Suprapubic skin (tissue), 4 donors: Measurements from ENCODE around the gene NEK2. TPM values are rescaled to one million over a fixed set of nuclear protein-coding genes. Genes with fewer than 3 reads are reported as not detected.
"Not testable (repeated sequence)": the region's sequence is repeated elsewhere in the genome, so short reads cannot be mapped to it uniquely, and the experiment has no call there.

Experiments
- DNase-seq, 2 donors: peaks; one replicate each; pipeline ENCODE4 v3.0.0-alpha.2; 2019; ENCODE audit warnings: low spot score in 2 of 2
- H3K27ac ChIP-seq: fragments of 200-600 bp; sonication (generic); one replicate; pipeline ENCODE4 v1.5.1; 2019
- H3K27me3 ChIP-seq: fragments of 200-600 bp; sonication (generic); one replicate; pipeline ENCODE4 v1.5.1; 2019
- H3K36me3 ChIP-seq: fragments of 200-600 bp; sonication (generic); one replicate; pipeline ENCODE4 v1.5.1; 2019
- H3K4me1 ChIP-seq: fragments of 200-600 bp; sonication (generic); one replicate; pipeline ENCODE4 v1.5.1; 2019
- H3K4me3 ChIP-seq: fragments of 200-600 bp; sonication (generic); one replicate; pipeline ENCODE4 v1.5.1; 2019; ENCODE audit warnings: mild to moderate bottlenecking
- H3K9me3 ChIP-seq: fragments of 200-600 bp; sonication (generic); one replicate; pipeline ENCODE4 v1.5.1; 2019
- CTCF ChIP-seq, 2 donors: fragments of 200-600 bp in 1 of 2; fragments of 450-650 bp in 1 of 2; sonication (generic) in 1 of 2; IDR thresholded peaks; one replicate each; pipeline ENCODE4 v1.5.1; 2016 to 2019; ENCODE audit warnings: antibody characterized with exemption in 2 of 2, mild to moderate bottlenecking in 1 of 2, moderate library complexity in 1 of 2
- EP300 ChIP-seq: sonication (generic); formaldehyde crosslinking; IDR thresholded peaks from one replicate; pipeline ENCODE4 v1.6.1; 2017; ENCODE audit warnings: antibody characterized with exemption
- POLR2A ChIP-seq, 2 donors: fragments of 450-650 bp; IDR thresholded peaks; one replicate each; pipeline ENCODE4 v1.6.1; 2017; ENCODE audit warnings: antibody characterized with exemption in 2 of 2, mild to moderate bottlenecking in 2 of 2, moderate library complexity in 2 of 2
- POLR2AphosphoS5 ChIP-seq, 3 donors: sonication (generic); formaldehyde crosslinking; IDR thresholded peaks; one replicate each; pipeline ENCODE4 v1.6.1; 2017; ENCODE audit warnings: antibody characterized with exemption in 3 of 3
- WGBS: methylation state at CpG from one replicate; pipeline ENCODE4 v1.1.5; 2018; 5-methylcytosine and 5-hydroxymethylcytosine counted together
- total RNA-seq, 4 donors: library from RNA; depleted of rRNA; stranded (reverse); fragments of >200 nt; gene quantifications; one replicate each; pipeline ENCODE4 v1.1.0, GENCODE V29; 2016

Gene NEK2
- 10 to 100 TPM in 1 of 4 donors, 1 to 10 TPM in 2, not detected in 1; 3.2 to 11.8 (median 3.6) TPM for total RNA-seq

- peak; percentile 88 for DNase-seq
- Histone ChIP-seq H3K4me1 (peaks cover 12% of the 10 kb centered on the region), H3K36me3 (no peaks in the 10 kb centered on the region), H3K4me3 (peak within 1 kb of the TSS; percentile 58), H3K27ac (no peak within 1 kb of the TSS), H3K9me3 (no peaks in the 10 kb centered on the region), H3K27me3 (no peaks in the 10 kb centered on the region)
- TF ChIP-seq POLR2A (IDR thresholded peaks at IDR 0.05): no peak
- no peak for TF ChIP-seq CTCF (IDR thresholded peaks at IDR 0.05)
- TF ChIP-seq EP300: no peak
- TF ChIP-seq POLR2AphosphoS5 (IDR thresholded peaks at IDR 0.05): no peak
- under 1% methylated on average over 42 of the region's 58 CpGs for WGBS
Observed at GRCh38 chr1:211675230-211676105, at the start of gene NEK2. TSS of gene NEK2 (minus strand) at chr1:211675621. CDS start at chr1:211675479, 142 bp downstream.

GRCh38 chr1:211724687-211725196 lies 49.3 kb upstream of the NEK2 start:
- no peak for DNase-seq
- WGBS: 47% methylated on average over 11 of the region's 11 CpGs

GRCh38 chr1:211723273-211723672 lies 47.9 kb upstream of the NEK2 start:
- Histone ChIP-seq H3K4me1 (peaks cover 4% of the 10 kb centered on the region), H3K4me3 (no peak overlapping the region), H3K27me3 (no peaks in the 10 kb centered on the region), H3K36me3 (no peaks in the 10 kb centered on the region), H3K9me3 (no peaks in the 10 kb centered on the region), H3K27ac (no peak overlapping the region)
- WGBS: 91% methylated on average over 5 of the region's 5 CpGs
- TF ChIP-seq CTCF (IDR thresholded peaks at IDR 0.05): no peak
- TF ChIP-seq EP300: no peak
- TF ChIP-seq POLR2AphosphoS5 (IDR thresholded peaks at IDR 0.05): no peak
- no peak for TF ChIP-seq POLR2A (IDR thresholded peaks at IDR 0.05)
- no peak for DNase-seq

More at GRCh38 chr1:211724687-211725196, 49.3 kb upstream of the NEK2 start:
- no peak overlapping the region for H3K27ac ChIP-seq
- H3K36me3 ChIP-seq: no peaks in the 10 kb centered on the region
- H3K9me3 ChIP-seq: no peaks in the 10 kb centered on the region
- H3K4me1 ChIP-seq: peaks cover 4% of the 10 kb centered on the region
- TF ChIP-seq EP300: no peak
- no peak for TF ChIP-seq CTCF (IDR thresholded peaks at IDR 0.05)
- TF ChIP-seq POLR2AphosphoS5 (IDR thresholded peaks at IDR 0.05): no peak
- no peak for TF ChIP-seq POLR2A (IDR thresholded peaks at IDR 0.05)
- H3K4me3 ChIP-seq: no peak overlapping the region
- H3K27me3 ChIP-seq: no peaks in the 10 kb centered on the region

GRCh38 chr1:211722277-211723175 lies 47.1 kb upstream of the NEK2 start:
- DNase-seq: no peak
- no peak overlapping the region for H3K27ac ChIP-seq
- no peak overlapping the region for H3K4me3 ChIP-seq
- no peaks in the 10 kb centered on the region for H3K9me3 ChIP-seq
- peaks cover 4% of the 10 kb centered on the region for H3K4me1 ChIP-seq
- H3K27me3 ChIP-seq: no peaks in the 10 kb centered on the region
- no peak for TF ChIP-seq POLR2A (IDR thresholded peaks at IDR 0.05)
- no peak for TF ChIP-seq EP300
- TF ChIP-seq POLR2AphosphoS5 (IDR thresholded peaks at IDR 0.05): no peak
- no peak for TF ChIP-seq CTCF (IDR thresholded peaks at IDR 0.05)
- H3K36me3 ChIP-seq: no peaks in the 10 kb centered on the region
- WGBS: 92% methylated on average over 6 of the region's 6 CpGs

- 88% methylated on average over 4 of the region's 4 CpGs for WGBS
- H3K9me3 ChIP-seq, H3K4me3 ChIP-seq, H3K27ac ChIP-seq, H3K36me3 ChIP-seq, DNase-seq, H3K27me3 ChIP-seq, H3K4me1 ChIP-seq: not testable (repeated sequence)
Observed at GRCh38 chr1:211716555-211716954, 41.1 kb upstream of the NEK2 start.
